Panc1 (cell line): ENCODE results near the gene PRKAG2. TPM values are rescaled to one million over a fixed set of nuclear protein-coding genes. Genes with fewer than 3 reads are reported as not detected.

Source experiments
- ATAC-seq: fragments of 200-7000 bp; cut with Tn5 transposase; 2 replicates; pipeline ENCODE4 v1.9.1; 2020; ENCODE audit warnings: mild to moderate bottlenecking, moderate library complexity
- BruUV-seq: library from RNA; stranded (reverse); fragments of 400-500 nt; replicated peaks from 2 replicates; lab custom pipeline; 2021; lab: Mats Ljungman, UMichigan
- CTCF ChIA-PET: fragments of 300-600 bp; sonication (Branson Sonifier 250); formaldehyde crosslinking; loops from one replicate; lab custom pipeline; 2022; ENCODE audit warnings: antibody characterized with exemption; lab: Charles Lee
- POLR2A ChIA-PET: fragments of 300-600 bp; sonication (Branson Sonifier 250); formaldehyde crosslinking; loops from one replicate; lab custom pipeline; 2022; ENCODE audit warnings: antibody characterized with exemption; lab: Charles Lee
- DNase-seq: peaks from one replicate; pipeline ENCODE4 v3.0.0-alpha.2; 2010; ENCODE audit warnings: low read depth, low spot score
- H3K27ac ChIP-seq: 2 replicates; pipeline ENCODE4 v1.5.1; 2011; ENCODE audit warnings: mild to moderate bottlenecking, low read length, inconsistent platforms
- H3K27me3 ChIP-seq: fragments of 200-500 bp; sonication (Bioruptor generic); 2 replicates; pipeline ENCODE4 v1.6.0; 2014; ENCODE audit warnings: low read length, inconsistent platforms; ENCODE audit not compliant: control insufficient read depth, insufficient read depth
- H3K36me3 ChIP-seq: fragments of 200-500 bp; sonication (Bioruptor generic); 2 replicates; pipeline ENCODE4 v1.5.1; 2014; ENCODE audit warnings: inconsistent platforms, mild to moderate bottlenecking, low read length, moderate library complexity; ENCODE audit not compliant: control insufficient read depth, insufficient read depth
- H3K4me1 ChIP-seq: 2 replicates; pipeline ENCODE4 v1.5.1; 2011; ENCODE audit warnings: inconsistent platforms, mild to moderate bottlenecking, low read length, moderate library complexity; ENCODE audit not compliant: control insufficient read depth, insufficient read depth
- H3K4me3 ChIP-seq, 2 experiments: 2 replicates each; pipeline ENCODE4 v1.5.1; 2011 to 2012; ENCODE audit warnings: low read depth in 2 of 2, low read length in 2 of 2, mild to moderate bottlenecking in 2 of 2, inconsistent platforms in 1 of 2, moderate library complexity in 1 of 2
- H3K9me3 ChIP-seq: fragments of 200-500 bp; sonication (Bioruptor generic); 2 replicates; pipeline ENCODE4 v1.5.1; 2014; ENCODE audit warnings: low read depth, mild to moderate bottlenecking, inconsistent platforms, low read length, moderate library complexity; ENCODE audit not compliant: control insufficient read depth, insufficient read depth
- CTCF ChIP-seq: fragments of 450-650 bp; IDR thresholded peaks from 2 replicates; pipeline ENCODE4 v1.5.1; 2017; ENCODE audit warnings: mild to moderate bottlenecking
- POLR2AphosphoS5 ChIP-seq: IDR thresholded peaks from 2 replicates; pipeline ENCODE4 v1.6.1; 2012; ENCODE audit warnings: mild to moderate bottlenecking, low read depth, low read length, moderate library complexity
- REST ChIP-seq, 2 experiments: IDR thresholded peaks; 2 replicates each; pipeline ENCODE4 v1.6.1; 2011 to 2012; ENCODE audit warnings: low read depth in 2 of 2, control low read depth in 1 of 2, low read length in 1 of 2, mild to moderate bottlenecking in 1 of 2, moderate library complexity in 1 of 2; ENCODE audit not compliant: insufficient read depth in 1 of 2
- SIN3A ChIP-seq: IDR thresholded peaks from 2 replicates; pipeline ENCODE4 v1.6.1; 2012; ENCODE audit warnings: low read depth, mild to moderate bottlenecking, low read length, moderate library complexity, borderline replicate concordance; ENCODE audit not compliant: insufficient read depth
- TCF7L2 ChIP-seq: IDR thresholded peaks from 2 replicates; pipeline ENCODE4 v1.6.1; 2011; ENCODE audit warnings: mild to moderate bottlenecking, low read depth, low read length, inconsistent platforms
- in situ Hi-C: cut with HindIII; loops from 2 replicates; pipeline ENCODE4 v1.10.0; 2016; ENCODE audit warnings: low sequenced_read_pairs, low pct_unique_long_range_greater_than_20kb
- intact Hi-C: fragments of 100-400 bp; cut with micrococcal nuclease; formaldehyde crosslinking; loops from one replicate; pipeline ENCODE4 v1.10.0; 2022; ENCODE audit not compliant: unreplicated experiment
- total RNA-seq: library from RNA; stranded (reverse); gene quantifications from one replicate; pipeline ENCODE4 v1.2.1, GENCODE V29; 2021; ENCODE audit not compliant: unreplicated experiment

Gene PRKAG2
- total RNA-seq, 1 experiment from 2014 or later = 71.6 TPM

- POLR2A ChIA-PET = no interaction called here
Observed at GRCh38 chr7:151754688-151755130, 122.2 kb downstream of the PRKAG2 start.

GRCh38 chr7:151754142-151754590 is 122.7 kb downstream of the PRKAG2 start:
- no peaks in the 10 kb centered on the region for H3K9me3 ChIP-seq
- BruUV-seq = no TSS peak
- peak overlapping the region; percentile 92 for H3K27ac ChIP-seq
- ATAC-seq (peak; percentile 94), DNase-seq (peak; percentile 98)
- TF ChIP-seq REST (IDR thresholded peaks at IDR 0.05; ENCODE audit: insufficient read depth in 1 of 2, low read depth in 2 of 2, low read length in 1 of 2) (0 out of 4 replicates have a peak, but pooled peaks of 1 of the 2 experiments have one; percentile 52), CTCF (peak; percentile 98), SIN3A (no peak), POLR2AphosphoS5 (peak; percentile 78; the same call in 1 of the 2 replicates), TCF7L2 (peak; percentile 68; the same call in 1 of the 2 replicates)
- H3K36me3 ChIP-seq = no peaks in the 10 kb centered on the region
- no peak overlapping the region for H3K4me3 ChIP-seq
- CTCF ChIA-PET = interaction anchor here (1.0 kb wide), 1 partner anchor 121 kb away, joined by 4 read pairs; no protein-coding TSS in a partner anchor
- in situ Hi-C loops (no loop called here), intact Hi-C loops (loop anchor here (10.0 kb wide), 1 partner anchor 299 kb away; no protein-coding TSS in a partner anchor)
- POLR2A ChIA-PET = no interaction called here
- no peaks in the 10 kb centered on the region for H3K27me3 ChIP-seq
- peaks cover 52% of the 10 kb centered on the region for H3K4me1 ChIP-seq

More at GRCh38 chr7:151754688-151755130, 122.2 kb downstream of the PRKAG2 start:
- peaks cover 57% of the 10 kb centered on the region for H3K4me1 ChIP-seq
- CTCF ChIA-PET = interaction anchor here (1.0 kb wide), 1 partner anchor 122 kb away, joined by 4 read pairs; no protein-coding TSS in a partner anchor
- in situ Hi-C loops (no loop called here), intact Hi-C loops (loop anchor here (5.0 to 10.0 kb wide), 3 partner anchors 127 to 300 kb away; no protein-coding TSS in a partner anchor)
- ATAC-seq = no peak
- H3K4me3 ChIP-seq = no peak overlapping the region
- TF ChIP-seq POLR2AphosphoS5 = no peak
- no peak for TF ChIP-seq SIN3A
- TF ChIP-seq CTCF = no peak
- no peak for TF ChIP-seq TCF7L2
- no peak for TF ChIP-seq REST (IDR thresholded peaks at IDR 0.05; ENCODE audit: insufficient read depth in 1 of 2, low read depth in 2 of 2, low read length in 1 of 2)
- DNase-seq = no peak
- no peaks in the 10 kb centered on the region for H3K9me3 ChIP-seq
- H3K36me3 ChIP-seq = no peaks in the 10 kb centered on the region
- H3K27me3 ChIP-seq = no peaks in the 10 kb centered on the region
- no TSS peak for BruUV-seq
- H3K27ac ChIP-seq = peak overlapping the region; percentile 85
